Large intestine (tissue), 3 donors: ENCODE results near the gene ECE1. TPM values are rescaled to one million over a fixed set of nuclear protein-coding genes. Genes with fewer than 3 reads are reported as not detected.
A peak's percentile ranks its signal among the peaks of the same experiment; 100 is the strongest.
"Not testable (repeated sequence)": the region's sequence is repeated elsewhere in the genome, so short reads cannot be mapped to it uniquely, and the experiment has no call there.

Experiments used
- DNase-seq, 2 donors: peaks; one replicate each; pipeline versions ENCODE4 v3.0.0 to v3.0.0-alpha.2; 2013
- H3K27ac ChIP-seq: one replicate; pipeline ENCODE4 v1.5.1; 2013; ENCODE audit warnings: low read length
- H3K27me3 ChIP-seq: 2 replicates; pipeline ENCODE4 v1.6.1; 2013; ENCODE audit warnings: low read length; ENCODE audit not compliant: control insufficient read depth, insufficient read depth
- H3K36me3 ChIP-seq: 2 replicates; pipeline ENCODE4 v1.6.1; 2013; ENCODE audit warnings: low read length; ENCODE audit not compliant: control insufficient read depth, insufficient read depth
- H3K4me1 ChIP-seq: one replicate; pipeline ENCODE4 v1.6.1; 2013; ENCODE audit warnings: low read length; ENCODE audit not compliant: control insufficient read depth, insufficient read depth
- H3K4me3 ChIP-seq: one replicate; pipeline ENCODE4 v1.5.1; 2013; ENCODE audit warnings: low read length
- H3K9me3 ChIP-seq: one replicate; pipeline ENCODE4 v1.6.1; 2013; ENCODE audit warnings: mild to moderate bottlenecking, low read depth, low read length, moderate library complexity; ENCODE audit not compliant: control insufficient read depth
- WGBS: methylation state at CpG from one replicate; pipeline ENCODE4 v1.1.5; 2013; ENCODE audit warnings: low lambda C conversion rate; ENCODE audit not compliant: insufficient coverage; 5-methylcytosine and 5-hydroxymethylcytosine counted together
- polyA plus RNA-seq: library from polyadenylated mRNA; unstranded; fragments of 120-200 nt; gene quantifications from one replicate; pipeline ENCODE4 v1.2.1, GENCODE V29; 2013

Gene ECE1
- polyA plus RNA-seq, 1 donor = 56.5 TPM

DNA sequence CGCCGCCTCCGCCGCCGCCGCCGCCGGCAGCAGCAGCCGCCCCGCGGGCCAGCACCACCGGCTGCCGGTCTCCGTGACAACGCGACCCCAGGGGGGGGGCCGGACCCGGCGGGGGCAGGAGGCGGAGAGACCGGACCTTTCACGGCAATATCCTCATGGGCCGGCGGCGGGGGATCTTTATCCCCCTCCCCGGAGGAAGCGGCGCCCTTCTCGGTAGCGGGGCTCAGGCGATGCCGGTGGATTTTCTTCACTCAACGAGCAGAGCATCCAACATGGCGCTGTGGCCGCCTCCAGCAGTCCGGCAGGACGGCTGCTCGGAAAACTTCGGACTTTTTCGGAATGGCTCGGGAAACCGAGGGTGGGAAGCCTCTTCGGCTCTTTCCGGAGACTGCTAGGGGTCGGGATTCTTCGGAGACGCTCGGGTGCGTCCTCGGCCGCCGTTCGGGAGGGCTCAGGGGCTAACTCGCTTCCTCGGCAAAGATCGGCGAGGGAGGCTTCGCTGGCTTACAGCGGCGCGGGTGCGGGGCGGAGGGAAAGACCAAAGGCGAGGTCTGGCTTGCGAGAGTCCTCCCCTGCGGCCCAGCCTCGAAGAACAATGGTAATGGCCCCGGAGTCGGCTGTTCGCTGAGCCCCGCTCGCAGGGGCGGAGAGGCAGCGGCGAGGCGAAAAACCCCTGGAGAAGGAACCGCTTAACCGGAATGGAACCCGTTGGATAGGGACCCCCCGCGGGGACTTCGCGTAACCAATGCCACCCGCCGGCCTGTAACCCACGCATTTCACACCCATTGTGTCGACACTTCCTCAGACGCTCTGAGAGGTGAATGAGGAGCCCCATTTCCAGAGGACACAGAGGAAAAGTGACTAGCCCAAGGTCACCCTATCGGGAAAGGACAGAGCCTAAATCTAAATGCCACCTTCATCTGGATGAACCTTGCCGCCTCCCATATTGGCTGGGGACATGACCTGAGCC is 113.4 kb downstream of the ECE1 start, which contains the start of gene EIF4G3:
Gene EIF4G3, minus strand, starts transcription at position 312 of the 970 bp plus-strand sequence. CDS start 174,155 bp downstream, outside the sequence.
- H3K27ac ChIP-seq = peak within 1 kb of the TSS; percentile 68
- peak within 1 kb of the TSS; percentile 77 for H3K4me3 ChIP-seq
- H3K36me3 ChIP-seq = no peaks in the 10 kb centered on the region
- peak; percentile 98 to 99 for DNase-seq
- no peaks in the 10 kb centered on the region for H3K9me3 ChIP-seq
- WGBS = no CpG with 5 or more reads among the region's 90 CpGs
- peaks cover 5% of the 10 kb centered on the region for H3K4me1 ChIP-seq
- no peaks in the 10 kb centered on the region for H3K27me3 ChIP-seq

DNA sequence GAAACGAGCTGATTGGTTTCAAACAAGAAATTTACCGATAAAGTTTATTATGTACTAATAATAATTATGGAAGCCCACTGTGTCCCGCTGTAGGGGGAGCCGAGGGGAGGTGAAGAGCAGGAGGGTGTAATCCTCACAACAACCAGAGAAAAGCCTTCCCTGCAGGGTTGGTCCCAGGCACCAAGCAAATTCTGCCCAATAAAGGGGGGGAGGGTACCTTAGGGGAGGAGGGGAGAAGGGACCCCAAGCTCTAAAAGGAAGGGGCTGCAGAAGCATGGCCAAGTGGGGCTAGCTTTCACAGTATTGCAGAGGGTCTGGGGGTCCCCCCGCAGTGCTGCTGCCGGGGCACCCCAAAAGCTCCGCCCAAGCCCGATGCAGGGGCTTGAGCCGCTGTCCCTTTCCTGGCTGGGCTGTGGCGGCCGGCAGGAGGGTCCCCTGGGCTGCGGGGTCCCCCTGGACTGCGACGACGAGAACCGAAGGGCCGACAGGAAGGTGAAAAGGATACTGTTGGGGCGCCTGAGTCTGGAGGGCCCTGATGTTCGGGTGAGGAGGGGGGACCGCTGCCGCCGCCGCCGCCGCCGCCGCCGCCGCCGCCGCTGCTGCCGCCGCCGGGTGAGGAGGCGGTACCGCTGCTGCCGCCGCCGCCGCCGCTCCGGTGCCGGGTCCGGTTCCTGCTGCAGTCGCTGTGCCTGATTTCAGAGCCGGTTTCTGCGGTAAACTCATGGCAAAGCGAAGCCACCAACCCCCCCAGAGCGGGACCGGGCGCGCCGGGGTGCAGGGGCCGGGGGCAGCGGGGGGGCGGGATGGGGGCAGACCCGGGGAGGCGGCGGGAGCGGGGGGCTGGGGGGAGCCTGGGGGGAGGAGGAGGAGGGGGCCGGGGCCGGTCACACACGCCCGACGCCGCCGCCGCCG is 114.3 kb downstream of the ECE1 start:
- Histone ChIP-seq H3K9me3 (no peaks in the 10 kb centered on the region), H3K27me3 (no peaks in the 10 kb centered on the region), H3K36me3 (no peaks in the 10 kb centered on the region), H3K4me3 (peak overlapping the region; percentile 74), H3K27ac (peak overlapping the region; percentile 63), H3K4me1 (peaks cover 10% of the 10 kb centered on the region)
- peak in 1 of 2 donors; percentile 52 for DNase-seq
- no CpG with 5 or more reads among the region's 69 CpGs for whole genome bisulfite sequencing

DNA sequence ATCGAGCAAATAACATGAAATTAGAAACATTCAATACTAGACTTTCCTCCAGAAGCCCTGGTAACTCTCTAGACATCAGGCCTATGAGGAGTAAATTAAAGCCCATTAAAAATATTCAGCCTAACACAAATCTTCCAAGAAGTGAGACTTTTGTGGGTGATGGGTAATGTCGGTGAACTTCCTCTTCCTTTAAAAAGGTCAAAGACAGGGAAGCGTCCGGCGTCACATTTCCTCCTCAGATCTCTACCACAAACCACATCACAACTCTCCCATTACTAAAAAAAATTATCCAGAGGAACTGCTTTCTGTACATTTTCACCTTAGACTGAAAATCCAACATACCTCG is 115.0 kb downstream of the ECE1 start:
- Histone ChIP-seq H3K4me3 (peak overlapping the region; percentile 74), H3K4me1 (peaks cover 10% of the 10 kb centered on the region), H3K36me3 (no peaks in the 10 kb centered on the region), H3K27me3 (no peaks in the 10 kb centered on the region), H3K9me3 (no peaks in the 10 kb centered on the region), H3K27ac (peak overlapping the region; percentile 63)
- peak in 1 of 2 donors; percentile 57 for DNase-seq
- WGBS = 0% methylated on average over 1 of the region's 6 CpGs

DNA sequence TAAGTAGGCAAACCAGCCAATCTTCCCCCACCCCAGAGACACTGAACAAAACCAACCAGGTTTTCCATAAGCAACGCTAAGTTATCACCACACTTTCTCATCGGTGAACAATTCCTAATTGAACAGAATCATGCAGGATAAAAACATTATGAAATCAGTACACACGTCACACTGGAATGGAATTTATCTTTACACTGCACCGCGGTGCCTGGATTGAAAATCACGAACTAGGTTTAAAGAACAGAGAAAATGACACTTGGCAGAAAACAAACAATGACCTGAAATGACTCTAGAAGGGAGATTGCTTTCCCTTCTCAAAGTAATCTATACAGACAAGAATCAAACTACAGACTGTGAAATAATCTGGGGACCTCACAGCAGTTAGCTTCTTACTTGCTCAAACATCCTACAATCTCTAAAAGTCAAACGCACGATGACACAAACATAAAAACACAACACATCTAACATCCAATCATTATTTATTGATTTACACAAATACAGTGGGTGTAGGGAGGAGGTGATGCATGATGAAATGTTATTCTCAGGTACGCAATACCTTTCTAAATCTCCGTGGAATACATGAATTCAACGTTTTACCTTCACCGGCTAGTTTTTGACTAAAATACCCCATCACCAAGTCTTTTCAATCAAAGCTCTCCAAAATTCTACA is 115.5 kb downstream of the ECE1 start:
- DNase-seq = peak in 1 of 2 donors; percentile 40
- no peaks in the 10 kb centered on the region for H3K27me3 ChIP-seq
- no peaks in the 10 kb centered on the region for H3K9me3 ChIP-seq
- 60% methylated on average over 1 of the region's 12 CpGs for WGBS
- peaks cover 10% of the 10 kb centered on the region for H3K4me1 ChIP-seq
- peak overlapping the region; percentile 74 for H3K4me3 ChIP-seq
- H3K27ac ChIP-seq = no peak overlapping the region
- H3K36me3 ChIP-seq = peaks cover under 1% of the 10 kb centered on the region

DNA sequence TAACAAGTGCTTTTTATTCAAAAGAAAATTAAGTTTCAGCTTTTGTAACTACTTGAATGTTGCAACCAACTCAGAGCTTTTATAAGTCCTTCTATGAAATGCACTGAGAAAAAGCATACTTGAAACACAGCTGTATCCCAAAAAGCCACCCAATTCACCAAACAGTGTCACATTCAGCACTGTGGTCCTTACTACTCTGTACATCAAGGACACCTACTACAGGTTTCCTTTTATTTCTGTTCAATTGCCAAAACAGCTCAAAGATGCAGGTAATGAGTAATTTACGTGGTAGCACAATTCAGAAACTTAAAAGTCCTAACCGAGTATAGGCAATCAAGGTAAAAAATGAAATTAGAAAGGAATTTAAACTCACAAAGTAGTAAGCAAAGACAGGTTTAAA is 116.0 kb downstream of the ECE1 start:
- Histone ChIP-seq H3K4me3 (no peak overlapping the region), H3K4me1 (peaks cover 10% of the 10 kb centered on the region), H3K27me3 (no peaks in the 10 kb centered on the region), H3K27ac (no peak overlapping the region), H3K9me3 (no peaks in the 10 kb centered on the region), H3K36me3 (peaks cover 4% of the 10 kb centered on the region)
- 75% methylated on average over 2 of the region's 2 CpGs for WGBS
- DNase-seq = no peak

DNA sequence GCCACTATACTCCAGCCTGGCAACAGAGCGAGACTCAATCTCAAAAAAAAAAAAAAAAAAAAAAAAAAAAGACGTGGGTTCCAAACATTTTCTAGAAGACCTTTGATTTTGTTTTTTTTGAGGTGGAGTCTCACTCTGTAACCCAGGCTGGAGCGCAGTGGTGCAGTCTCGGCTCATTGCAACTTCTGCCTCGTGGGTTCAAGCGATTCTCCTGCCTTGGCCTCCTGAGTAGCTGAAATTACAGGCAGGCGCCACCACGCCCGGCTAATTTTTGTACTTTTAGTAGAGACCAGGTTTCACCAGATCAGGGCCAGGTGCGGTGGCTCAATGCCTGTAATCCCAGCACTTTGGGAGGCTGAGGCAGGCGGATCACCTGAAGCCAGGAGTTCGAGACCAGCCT is 117.2 kb downstream of the ECE1 start:
- peaks cover 10% of the 10 kb centered on the region for H3K4me1 ChIP-seq
- H3K9me3 ChIP-seq, H3K4me3 ChIP-seq, H3K27me3 ChIP-seq, DNase-seq, H3K27ac ChIP-seq, H3K36me3 ChIP-seq: not testable (repeated sequence)
- no CpG with 5 or more reads among the region's 12 CpGs for WGBS

DNA sequence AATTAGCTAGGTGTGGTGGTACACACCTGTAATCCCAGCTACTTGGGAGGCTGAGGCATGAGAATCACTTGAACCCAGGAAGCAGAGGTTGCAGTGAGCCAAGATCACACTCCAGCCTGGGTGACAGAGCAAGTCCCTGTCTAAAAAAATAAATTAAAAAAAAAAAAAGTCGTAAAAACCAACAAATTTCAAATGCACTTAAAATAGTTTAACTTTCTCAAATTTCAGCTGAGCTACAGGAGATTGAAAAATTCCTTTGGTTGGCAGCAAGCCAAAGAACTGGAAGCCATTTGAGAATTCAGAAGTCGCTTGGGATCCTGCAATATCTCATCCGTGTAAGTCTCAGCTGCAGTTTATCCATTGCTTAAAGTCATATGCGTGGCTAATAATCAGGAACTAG is 119.4 kb downstream of the ECE1 start:
- H3K4me1 ChIP-seq, DNase-seq, H3K27me3 ChIP-seq, H3K4me3 ChIP-seq, H3K27ac ChIP-seq, H3K9me3 ChIP-seq: not testable (repeated sequence)
- H3K36me3 ChIP-seq = peaks cover 14% of the 10 kb centered on the region
- WGBS = no CpG with 5 or more reads among the region's 4 CpGs

DNA sequence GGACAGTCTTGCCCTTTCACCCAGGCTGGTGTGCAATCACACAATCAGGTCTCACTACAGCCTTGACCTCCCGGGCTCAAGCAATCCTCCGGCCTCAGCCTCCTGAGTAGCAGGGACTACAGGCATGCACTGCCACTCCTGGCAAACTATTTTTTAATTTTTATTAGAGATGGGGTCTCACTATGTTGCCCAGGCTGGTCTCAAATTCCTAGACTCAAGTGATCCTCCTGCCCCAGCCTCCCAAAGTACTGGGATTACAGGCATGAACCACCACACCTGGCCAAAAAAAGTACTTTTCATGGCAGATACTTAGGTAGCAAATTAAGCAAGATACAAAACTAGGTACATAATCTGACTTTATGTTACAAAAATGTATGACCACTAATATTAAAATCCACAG is 121.8 kb downstream of the ECE1 start:
- no peak overlapping the region for H3K27ac ChIP-seq
- peaks cover 5% of the 10 kb centered on the region for H3K4me1 ChIP-seq
- no peak overlapping the region for H3K4me3 ChIP-seq
- DNase-seq = no peak
- no peaks in the 10 kb centered on the region for H3K27me3 ChIP-seq
- WGBS = no CpG with 5 or more reads among the region's 2 CpGs
- H3K9me3 ChIP-seq = no peaks in the 10 kb centered on the region
- H3K36me3 ChIP-seq = peaks cover 19% of the 10 kb centered on the region
